ENCODE results near the gene KL. TPM values are rescaled to one million over a fixed set of nuclear protein-coding genes. Genes with fewer than 3 reads are reported as not detected.

The KL gene
- polyA plus RNA-seq, 1 experiment: not detected

DNA sequence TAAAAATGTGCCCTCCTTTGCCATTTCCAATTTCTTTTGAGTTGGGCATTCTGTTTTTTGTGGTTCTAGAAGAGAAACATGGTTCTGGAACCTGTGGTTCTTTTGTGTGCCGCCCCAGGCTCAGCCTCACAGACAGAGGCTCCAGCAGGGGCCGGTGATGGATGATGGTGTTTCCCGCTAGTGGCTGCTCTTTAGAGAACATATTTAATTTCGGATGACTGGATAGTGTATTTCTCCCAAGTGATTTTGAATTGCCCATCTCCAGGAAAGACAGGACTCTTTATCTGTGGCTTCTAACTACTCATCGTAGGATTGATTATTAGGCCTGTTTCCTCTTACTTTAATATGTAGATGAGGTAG is 75.2 kb downstream of the KL start:
- CTCF ChIA-PET: no interaction called here
- no peaks in the 10 kb centered on the region for H3K36me3 ChIP-seq (ENCODE audit: control insufficient read depth, insufficient read depth, low read length)
- no peak for DNase-seq (ENCODE audit: low read depth)
- TF ChIP-seq, protein P1, sequence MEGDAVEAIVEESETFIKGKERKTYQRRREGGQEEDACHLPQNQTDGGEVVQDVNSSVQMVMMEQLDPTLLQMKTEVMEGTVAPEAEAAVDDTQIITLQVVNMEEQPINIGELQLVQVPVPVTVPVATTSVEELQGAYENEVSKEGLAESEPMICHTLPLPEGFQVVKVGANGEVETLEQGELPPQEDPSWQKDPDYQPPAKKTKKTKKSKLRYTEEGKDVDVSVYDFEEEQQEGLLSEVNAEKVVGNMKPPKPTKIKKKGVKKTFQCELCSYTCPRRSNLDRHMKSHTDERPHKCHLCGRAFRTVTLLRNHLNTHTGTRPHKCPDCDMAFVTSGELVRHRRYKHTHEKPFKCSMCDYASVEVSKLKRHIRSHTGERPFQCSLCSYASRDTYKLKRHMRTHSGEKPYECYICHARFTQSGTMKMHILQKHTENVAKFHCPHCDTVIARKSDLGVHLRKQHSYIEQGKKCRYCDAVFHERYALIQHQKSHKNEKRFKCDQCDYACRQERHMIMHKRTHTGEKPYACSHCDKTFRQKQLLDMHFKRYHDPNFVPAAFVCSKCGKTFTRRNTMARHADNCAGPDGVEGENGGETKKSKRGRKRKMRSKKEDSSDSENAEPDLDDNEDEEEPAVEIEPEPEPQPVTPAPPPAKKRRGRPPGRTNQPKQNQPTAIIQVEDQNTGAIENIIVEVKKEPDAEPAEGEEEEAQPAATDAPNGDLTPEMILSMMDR (IDR thresholded peaks at IDR 0.05; ENCODE audit: insufficient read depth, low read depth, low read length): no peak
- no peak overlapping the region for H3K4me3 ChIP-seq (ENCODE audit: low read depth, low read length)
- H3K27me3 ChIP-seq (ENCODE audit: control insufficient read depth, insufficient read depth, low read length): 0 out of 2 replicates have a peak, but pooled peaks cover 1% of the 10 kb centered on the region
- POLR2A ChIA-PET: no interaction called here

DNA sequence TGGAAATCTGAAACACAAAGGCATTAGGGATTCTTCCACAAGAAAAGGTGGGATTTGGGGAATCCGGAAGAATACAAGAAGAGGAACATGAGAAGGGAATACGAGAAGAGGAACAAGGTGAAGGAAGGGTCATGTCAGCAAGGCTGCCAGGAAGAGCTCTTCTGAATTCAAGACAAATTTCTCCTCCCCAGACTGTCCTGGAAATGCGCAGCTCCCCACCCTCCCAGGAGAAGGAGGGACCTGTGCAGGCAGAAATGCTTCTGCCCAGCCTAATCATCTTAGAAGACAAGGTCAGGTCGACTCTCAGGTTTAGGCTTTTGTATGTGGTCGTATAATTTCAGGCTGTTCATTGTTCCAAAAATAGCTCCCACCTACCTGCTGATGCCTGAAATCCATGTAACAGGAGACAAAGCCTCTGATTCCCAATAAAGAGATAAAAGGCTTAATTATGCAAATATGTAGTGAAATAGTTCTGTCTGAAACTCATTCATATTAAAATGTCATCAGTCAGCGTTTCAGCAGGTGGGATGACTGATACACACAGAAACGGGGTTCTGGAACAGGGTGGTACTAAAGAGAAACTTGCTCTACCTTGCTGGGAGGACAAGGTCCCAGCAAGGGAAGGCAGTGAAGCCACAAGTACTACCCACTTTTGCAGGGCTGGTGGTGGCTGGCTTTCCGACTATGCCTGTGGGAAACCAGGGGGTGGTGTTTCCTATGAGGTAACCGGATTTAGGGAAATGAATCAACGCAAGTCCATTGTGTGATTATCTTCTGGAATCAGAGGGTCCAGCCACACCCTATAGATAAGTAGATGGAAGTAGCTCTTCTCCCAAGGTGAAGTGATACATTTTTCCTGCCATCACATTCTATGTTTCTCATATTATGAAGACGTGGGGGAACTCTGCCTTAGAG is 76.1 kb downstream of the KL start:
- ChIA-PET CTCF (no interaction called here), POLR2A (no interaction called here)
- no peak overlapping the region for H3K4me3 ChIP-seq (ENCODE audit: low read depth, low read length)
- H3K36me3 ChIP-seq (ENCODE audit: control insufficient read depth, insufficient read depth, low read length): no peaks in the 10 kb centered on the region
- TF ChIP-seq, protein P1 (IDR thresholded peaks at IDR 0.05; ENCODE audit: insufficient read depth, low read depth, low read length): no peak
- DNase-seq (ENCODE audit: low read depth): no peak
- 0 out of 2 replicates have a peak, but pooled peaks cover 1% of the 10 kb centered on the region for H3K27me3 ChIP-seq (ENCODE audit: control insufficient read depth, insufficient read depth, low read length)

DNA sequence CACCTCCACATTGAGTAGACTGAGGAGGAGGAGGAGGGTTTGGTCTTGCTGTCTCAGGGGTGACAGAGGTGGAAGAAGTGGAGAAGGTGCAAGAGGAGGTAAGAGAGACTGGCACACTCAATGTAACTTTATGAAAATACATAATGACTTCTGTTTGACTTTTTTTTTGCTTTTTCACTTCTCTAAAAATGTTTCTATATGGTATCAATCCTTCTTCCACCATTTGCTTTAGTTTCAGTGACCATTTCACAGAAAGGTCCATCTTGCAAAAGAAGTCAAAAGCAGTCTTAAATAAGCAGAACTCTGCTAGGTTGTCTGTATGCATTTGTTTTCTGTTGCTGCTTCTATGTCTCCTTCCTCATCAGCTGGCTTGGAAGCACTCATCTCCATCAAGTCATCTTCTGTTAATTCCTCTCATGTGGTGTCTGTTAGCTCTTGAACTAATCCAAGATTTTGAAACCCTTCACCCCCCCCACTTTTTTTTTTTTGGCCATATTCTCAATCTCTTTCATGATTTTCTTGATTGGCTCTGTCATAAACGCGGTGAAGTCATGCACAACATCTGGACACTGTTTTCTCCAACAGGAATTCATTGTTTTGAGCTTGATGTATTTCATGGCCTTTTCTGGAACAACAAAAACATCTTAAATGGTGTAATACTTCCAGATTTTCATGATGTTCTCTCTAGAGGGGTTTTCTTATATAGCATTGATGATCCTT is 80.8 kb downstream of the KL start:
- Histone ChIP-seq H3K27me3 (ENCODE audit: control insufficient read depth, insufficient read depth, low read length) (no peaks in the 10 kb centered on the region), H3K36me3 (ENCODE audit: control insufficient read depth, insufficient read depth, low read length) (no peaks in the 10 kb centered on the region), H3K4me3 (ENCODE audit: low read depth, low read length) (no peak overlapping the region)
- CTCF ChIA-PET: interaction anchor here (1.1 kb wide), 1 partner anchor 130 kb away, joined by 3 read pairs; no protein-coding TSS in a partner anchor
- no peak for DNase-seq (ENCODE audit: low read depth)
- POLR2A ChIA-PET: no interaction called here
- TF ChIP-seq, protein P1 (IDR thresholded peaks at IDR 0.05; ENCODE audit: insufficient read depth, low read depth, low read length): no peak

DNA sequence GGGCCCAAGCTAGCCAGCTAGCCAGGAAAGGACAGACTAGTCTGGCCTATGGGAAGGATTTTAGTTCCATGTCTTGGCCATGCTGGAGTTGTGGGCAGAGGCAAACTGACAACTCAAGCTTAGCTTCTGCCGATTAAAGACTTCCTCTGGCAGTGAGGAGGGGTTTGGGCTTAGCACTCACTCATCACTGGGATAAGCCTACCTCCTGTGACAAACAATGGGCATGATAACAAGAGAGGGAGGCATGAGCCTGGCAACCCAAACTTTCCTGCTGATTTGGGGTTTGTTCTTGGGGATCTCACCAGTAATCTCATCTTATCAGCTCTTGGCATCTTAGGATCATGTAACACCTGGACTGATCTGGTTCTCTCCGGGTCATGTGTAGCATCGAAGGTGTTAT is 83.6 kb downstream of the KL start:
- ChIA-PET POLR2A (no interaction called here), CTCF (no interaction called here)
- DNase-seq (ENCODE audit: low read depth): no peak
- H3K36me3 ChIP-seq (ENCODE audit: control insufficient read depth, insufficient read depth, low read length): peaks cover 5% of the 10 kb centered on the region
- H3K27me3 ChIP-seq (ENCODE audit: control insufficient read depth, insufficient read depth, low read length): no peaks in the 10 kb centered on the region
- TF ChIP-seq, protein P1 (IDR thresholded peaks at IDR 0.05; ENCODE audit: insufficient read depth, low read depth, low read length): no peak
- no peak overlapping the region for H3K4me3 ChIP-seq (ENCODE audit: low read depth, low read length)

DNA sequence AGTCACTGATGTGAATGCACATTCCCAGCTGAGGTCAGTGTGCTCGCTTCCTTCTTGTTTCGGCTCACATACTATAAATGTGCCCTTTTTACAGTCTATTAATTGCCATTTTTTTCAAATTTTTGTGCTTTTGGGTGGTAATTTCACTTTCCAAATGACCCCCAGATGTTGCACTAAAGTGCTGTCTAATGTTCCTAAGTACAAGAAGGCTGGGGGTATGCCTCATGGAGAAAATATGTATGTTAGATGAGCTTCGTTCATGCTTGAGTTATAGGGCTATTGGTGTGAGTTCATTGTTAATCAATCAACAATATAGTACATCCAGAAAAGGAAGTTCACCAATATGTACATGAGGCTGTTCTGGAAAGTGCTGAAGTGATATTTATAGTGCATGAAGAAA is 84.7 kb downstream of the KL start:
- H3K27me3 ChIP-seq (ENCODE audit: control insufficient read depth, insufficient read depth, low read length): no peaks in the 10 kb centered on the region
- peaks cover 10% of the 10 kb centered on the region for H3K36me3 ChIP-seq (ENCODE audit: control insufficient read depth, insufficient read depth, low read length)
- DNase-seq (ENCODE audit: low read depth): no peak
- POLR2A ChIA-PET: no interaction called here
- TF ChIP-seq, protein P1 (IDR thresholded peaks at IDR 0.05; ENCODE audit: insufficient read depth, low read depth, low read length): no peak
- CTCF ChIA-PET: no interaction called here
- no peak overlapping the region for H3K4me3 ChIP-seq (ENCODE audit: low read depth, low read length)
